ENCODE data around the gene GMIP.
"Not testable (repeated sequence)": the region's sequence is repeated elsewhere in the genome, so short reads cannot be mapped to it uniquely, and the experiment has no call there.

GMIP gene

GRCh38 chr19:19643158-19644053, at the start of gene GMIP:
Gene GMIP, minus strand, starts transcription at chr19:19643657. Its CDS starts 128 bp downstream, at chr19:19643529.
- DNase-seq = peak; percentile 53
- in situ Hi-C loops (cut with HindIII; ENCODE audit: low pct_ligation_motif_present, low pct_unique_long_range_greater_than_20kb, low sequenced_read_pairs) = no loop called here

GRCh38 chr19:19691683-19692082, 48.2 kb upstream of the GMIP start:
- in situ Hi-C loops (cut with HindIII; ENCODE audit: low pct_ligation_motif_present, low pct_unique_long_range_greater_than_20kb, low sequenced_read_pairs) = no loop called here
- no peak for DNase-seq

- DNase-seq; in situ Hi-C loops (cut with HindIII; ENCODE audit: low pct_ligation_motif_present, low pct_unique_long_range_greater_than_20kb, low sequenced_read_pairs): not testable (repeated sequence)
Measured at GRCh38 chr19:19689023-19689422, 45.6 kb upstream of the GMIP start.

GRCh38 chr19:19687090-19687489, 43.6 kb upstream of the GMIP start:
- in situ Hi-C loops (cut with HindIII; ENCODE audit: low pct_ligation_motif_present, low pct_unique_long_range_greater_than_20kb, low sequenced_read_pairs) = no loop called here
- no peak for DNase-seq

- in situ Hi-C loops (cut with HindIII; ENCODE audit: low pct_ligation_motif_present, low pct_unique_long_range_greater_than_20kb, low sequenced_read_pairs) = no loop called here
Measured at GRCh38 chr19:19686580-19686979, 43.1 kb upstream of the GMIP start.

GRCh38 chr19:19686119-19686518, 42.7 kb upstream of the GMIP start:
- DNase-seq; in situ Hi-C loops (cut with HindIII; ENCODE audit: low pct_ligation_motif_present, low pct_unique_long_range_greater_than_20kb, low sequenced_read_pairs): not testable (repeated sequence)

More at GRCh38 chr19:19686580-19686979, 43.1 kb upstream of the GMIP start:
- no peak for DNase-seq

GRCh38 chr19:19679176-19680073, 36.0 kb upstream of the GMIP start:
- in situ Hi-C loops (cut with HindIII; ENCODE audit: low pct_ligation_motif_present, low pct_unique_long_range_greater_than_20kb, low sequenced_read_pairs) = no loop called here
- no peak for DNase-seq

- DNase-seq = no peak
- in situ Hi-C loops (cut with HindIII; ENCODE audit: low pct_ligation_motif_present, low pct_unique_long_range_greater_than_20kb, low sequenced_read_pairs) = no loop called here
Measured at GRCh38 chr19:19677579-19677978, 34.1 kb upstream of the GMIP start.

GRCh38 chr19:19674315-19674714, 30.9 kb upstream of the GMIP start:
- no peak for DNase-seq
- in situ Hi-C loops (cut with HindIII; ENCODE audit: low pct_ligation_motif_present, low pct_unique_long_range_greater_than_20kb, low sequenced_read_pairs) = no loop called here

GRCh38 chr19:19672816-19673215, 29.4 kb upstream of the GMIP start:
- in situ Hi-C loops (cut with HindIII; ENCODE audit: low pct_ligation_motif_present, low pct_unique_long_range_greater_than_20kb, low sequenced_read_pairs) = no loop called here

GRCh38 chr19:19670070-19670551, 26.7 kb upstream of the GMIP start:
- no peak for DNase-seq
- in situ Hi-C loops (cut with HindIII; ENCODE audit: low pct_ligation_motif_present, low pct_unique_long_range_greater_than_20kb, low sequenced_read_pairs) = no loop called here

More at GRCh38 chr19:19672816-19673215, 29.4 kb upstream of the GMIP start:
- DNase-seq = no peak

GRCh38 chr19:19668230-19669012, 25.0 kb upstream of the GMIP start, which contains the start of gene ZNF101:
Gene ZNF101, plus strand, starts transcription at chr19:19668839. Its CDS starts 125 bp downstream, at chr19:19668964.
- in situ Hi-C loops (cut with HindIII; ENCODE audit: low pct_ligation_motif_present, low pct_unique_long_range_greater_than_20kb, low sequenced_read_pairs) = no loop called here
- peak; percentile 90 for DNase-seq

GRCh38 chr19:19665420-19665948, 22.0 kb upstream of the GMIP start:
- DNase-seq; in situ Hi-C loops (cut with HindIII; ENCODE audit: low pct_ligation_motif_present, low pct_unique_long_range_greater_than_20kb, low sequenced_read_pairs): not testable (repeated sequence)

GRCh38 chr19:19663256-19664120, 20.0 kb upstream of the GMIP start, which contains the start of gene ATP13A1:
Gene ATP13A1, minus strand, starts transcription at chr19:19663676. Its CDS starts 10 bp downstream, at chr19:19663666.
- peak; percentile 93 for DNase-seq
- in situ Hi-C loops (cut with HindIII; ENCODE audit: low pct_ligation_motif_present, low pct_unique_long_range_greater_than_20kb, low sequenced_read_pairs) = no loop called here

GRCh38 chr19:19662871-19663255, 19.4 kb upstream of the GMIP start:
- in situ Hi-C loops (cut with HindIII; ENCODE audit: low pct_ligation_motif_present, low pct_unique_long_range_greater_than_20kb, low sequenced_read_pairs) = no loop called here

GRCh38 chr19:19662344-19662743, 18.9 kb upstream of the GMIP start:
- in situ Hi-C loops (cut with HindIII; ENCODE audit: low pct_ligation_motif_present, low pct_unique_long_range_greater_than_20kb, low sequenced_read_pairs) = no loop called here

More at GRCh38 chr19:19662871-19663255, 19.4 kb upstream of the GMIP start:
- no peak for DNase-seq

GRCh38 chr19:19661675-19662251, 18.3 kb upstream of the GMIP start:
- DNase-seq = no peak
- in situ Hi-C loops (cut with HindIII; ENCODE audit: low pct_ligation_motif_present, low pct_unique_long_range_greater_than_20kb, low sequenced_read_pairs) = no loop called here

More at GRCh38 chr19:19662344-19662743, 18.9 kb upstream of the GMIP start:
- DNase-seq = no peak
